ENCODE results near the gene KRTAP9-9. TPM values are rescaled to one million over a fixed set of nuclear protein-coding genes. Genes with fewer than 3 reads are reported as not detected.
"Not testable (repeated sequence)": the region's sequence is repeated elsewhere in the genome, so short reads cannot be mapped to it uniquely, and the experiment has no call there.

KRTAP9-9 gene
- polyA plus RNA-seq (ENCODE audit: insufficient read length in 4 of 4) = not detected

DNA sequence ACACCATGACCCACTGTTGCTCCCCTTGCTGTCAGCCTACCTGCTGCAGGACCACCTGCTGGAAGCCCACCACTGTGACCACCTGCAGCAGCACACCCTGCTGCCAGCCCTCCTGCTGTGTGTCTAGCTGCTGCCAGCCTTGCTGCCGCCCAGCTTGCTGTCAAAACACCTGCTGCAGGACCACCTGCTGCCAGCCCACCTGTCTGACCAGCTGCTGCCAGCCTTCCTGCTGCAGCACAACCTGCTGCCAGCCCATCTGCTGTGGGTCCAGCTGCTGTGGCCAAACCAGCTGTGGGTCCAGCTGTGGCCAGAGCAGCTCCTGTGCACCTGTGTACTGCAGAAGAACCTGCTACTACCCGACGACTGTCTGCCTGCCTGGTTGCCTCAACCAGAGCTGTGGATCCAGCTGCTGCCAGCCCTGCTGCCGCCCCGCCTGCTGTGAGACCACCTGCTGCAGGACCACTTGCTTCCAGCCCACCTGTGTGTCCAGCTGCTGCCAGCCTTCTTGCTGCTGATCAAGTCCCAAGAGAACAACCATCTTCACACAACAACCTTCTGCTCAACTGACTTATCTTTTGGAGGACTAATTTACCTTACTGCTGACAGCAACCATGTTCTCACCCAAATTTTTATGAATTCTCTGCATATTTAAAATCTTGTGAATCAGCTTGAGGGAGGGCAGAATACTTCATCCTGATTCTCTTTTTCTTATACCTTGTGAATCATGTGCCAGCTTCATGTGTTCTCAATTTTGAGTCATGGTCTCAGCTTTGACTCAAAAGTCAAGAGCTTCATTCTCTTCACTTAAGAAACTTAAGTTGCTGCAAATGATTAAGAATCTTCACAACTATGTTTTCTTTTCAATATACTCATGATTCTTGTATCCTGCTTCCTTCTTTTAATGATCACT, at the start of gene KRTAP9-9:
KRTAP9-9 (plus strand) TSS at position 4 of the 910 bp plus-strand sequence.
- DNase-seq (ENCODE audit: low read depth in 4 of 4, low spot score in 2 of 4) = not testable (repeated sequence)

GRCh38 chr17:41211845-41212466, 43.2 kb upstream of the KRTAP9-9 start:
- no peak for DNase-seq (ENCODE audit: low read depth in 4 of 4, low spot score in 2 of 4)

DNA sequence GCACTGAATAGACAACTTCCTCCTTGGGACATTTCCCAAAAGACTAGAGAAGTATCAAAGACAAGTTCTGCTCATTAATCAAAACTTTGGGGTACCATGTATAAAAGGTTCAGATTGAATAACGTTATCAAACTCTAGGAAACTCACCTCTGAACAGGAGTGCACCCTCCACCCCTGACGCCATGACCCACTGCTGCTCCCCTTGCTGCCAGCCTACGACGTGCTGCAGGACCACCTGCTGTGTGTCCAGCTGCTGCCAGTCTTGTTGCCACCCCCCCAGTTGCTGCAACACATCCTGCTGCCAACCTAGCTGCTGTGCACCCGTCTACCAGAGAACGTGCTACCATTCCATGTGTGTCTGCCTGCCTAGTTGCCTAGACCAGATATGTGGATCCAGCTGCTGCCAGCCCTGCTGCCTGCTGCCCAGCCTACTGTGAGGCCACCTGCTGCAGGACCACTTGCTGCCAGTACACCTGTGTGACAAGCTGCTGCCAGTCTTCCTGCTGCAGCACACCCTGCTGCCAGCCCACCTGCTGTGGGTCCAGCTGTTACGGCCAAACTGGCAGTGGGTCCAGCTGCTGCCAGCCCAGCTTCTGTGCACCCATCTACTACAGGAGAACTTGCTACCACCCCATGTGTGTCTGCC, 42.5 kb upstream of the KRTAP9-9 start:
- DNase-seq (ENCODE audit: low read depth in 4 of 4, low spot score in 2 of 4) = no peak

DNA sequence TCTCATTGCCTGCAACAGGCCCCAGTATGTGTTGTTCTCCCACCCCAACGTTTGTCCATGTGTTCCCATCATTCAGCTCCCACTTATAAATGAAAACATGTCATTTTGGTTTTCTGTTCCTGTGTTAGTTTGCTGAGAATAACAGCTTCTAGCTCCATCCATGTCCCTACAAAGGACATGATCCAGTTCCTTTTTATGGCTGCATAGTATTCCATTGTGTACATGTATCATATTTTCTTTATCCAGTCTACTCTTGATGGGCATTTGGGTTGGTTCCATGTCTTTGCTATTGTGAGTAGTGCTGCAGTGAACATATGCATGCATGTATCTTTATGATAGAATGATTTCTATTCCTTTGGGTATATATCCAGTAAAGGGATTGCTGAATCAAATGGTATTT, 39.5 kb upstream of the KRTAP9-9 start:
- DNase-seq (ENCODE audit: low read depth in 4 of 4, low spot score in 2 of 4) = no peak

DNA sequence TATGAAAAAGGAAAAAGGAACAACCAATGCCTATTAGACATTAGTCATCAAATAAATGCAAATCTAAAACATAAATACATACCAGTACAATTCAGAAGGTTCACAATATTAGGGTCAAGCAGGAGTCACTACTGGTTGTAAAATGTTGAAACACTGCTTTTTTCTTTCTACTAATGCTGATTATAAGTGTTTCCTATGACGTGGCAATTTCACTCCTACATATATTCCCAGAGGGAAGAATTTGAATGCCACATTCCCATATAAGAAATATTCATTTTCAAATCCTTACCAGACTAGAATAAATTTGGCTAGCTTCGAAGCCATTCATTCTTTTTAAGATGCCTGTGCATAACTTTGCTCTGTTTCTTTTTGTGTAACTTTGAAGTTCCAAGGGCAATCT, 31.4 kb upstream of the KRTAP9-9 start:
- no peak for DNase-seq (ENCODE audit: low read depth in 4 of 4, low spot score in 2 of 4)

DNA sequence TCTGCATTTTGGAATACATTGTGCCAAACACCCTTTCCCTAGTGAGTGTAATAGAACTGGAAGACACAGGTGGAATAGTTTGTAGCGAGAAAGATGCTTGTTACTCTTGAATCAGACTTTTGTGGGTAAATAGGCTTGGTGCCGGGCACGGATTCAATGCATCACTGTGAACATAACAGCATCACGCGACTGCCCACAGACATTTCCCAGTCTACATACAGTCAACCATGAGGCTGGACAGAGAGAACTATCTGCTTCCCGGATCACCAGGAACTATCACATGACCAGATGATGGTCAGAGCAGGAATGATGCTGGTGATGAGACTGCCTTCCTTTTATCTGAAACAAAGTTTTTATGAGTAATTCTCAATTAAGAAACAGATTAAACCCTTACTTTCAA, 29.1 kb upstream of the KRTAP9-9 start:
- DNase-seq (ENCODE audit: low read depth in 4 of 4, low spot score in 2 of 4) = no peak

GRCh38 chr17:41226598-41227095, 28.5 kb upstream of the KRTAP9-9 start, which contains the start of gene KRTAP9-2:
KRTAP9-2 (plus strand) TSS chr17:41226648; CDS start chr17:41226655, 7 bp downstream.
- DNase-seq (ENCODE audit: low read depth in 4 of 4, low spot score in 2 of 4) = not testable (repeated sequence)

GRCh38 chr17:41230094-41230493, 25.1 kb upstream of the KRTAP9-9 start:
- DNase-seq (ENCODE audit: low read depth in 4 of 4, low spot score in 2 of 4) = no peak

- no peak for DNase-seq (ENCODE audit: low read depth in 4 of 4, low spot score in 2 of 4)
Measured at GRCh38 chr17:41231731-41232130, 23.5 kb upstream of the KRTAP9-9 start.

- DNase-seq (ENCODE audit: low read depth in 4 of 4, low spot score in 2 of 4) = not testable (repeated sequence)
Measured at GRCh38 chr17:41232399-41233105, 22.6 kb upstream of the KRTAP9-9 start, which contains the start of gene KRTAP9-3. KRTAP9-3 (plus strand) TSS chr17:41232449; CDS start chr17:41232502, 53 bp downstream.

DNA sequence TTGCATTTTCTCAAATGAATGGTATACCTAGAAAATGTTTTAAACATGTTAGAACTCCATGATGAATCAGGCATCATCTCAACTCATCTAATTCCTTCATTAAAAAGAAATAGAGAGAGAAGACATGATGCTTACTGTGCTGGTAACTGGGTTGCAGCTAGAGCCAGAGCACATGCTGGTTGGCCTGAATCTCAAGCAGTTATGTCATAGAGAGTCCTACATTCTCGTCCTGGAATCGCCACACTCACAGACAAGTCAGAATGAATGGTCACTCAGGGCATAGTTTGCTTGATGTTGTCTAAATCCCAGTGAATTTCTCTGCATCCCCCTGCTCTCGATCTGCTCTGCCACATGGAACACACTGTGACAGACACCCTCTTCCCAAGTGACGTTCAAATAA, 18.1 kb upstream of the KRTAP9-9 start:
- not testable (repeated sequence) for DNase-seq (ENCODE audit: low read depth in 4 of 4, low spot score in 2 of 4)

DNA sequence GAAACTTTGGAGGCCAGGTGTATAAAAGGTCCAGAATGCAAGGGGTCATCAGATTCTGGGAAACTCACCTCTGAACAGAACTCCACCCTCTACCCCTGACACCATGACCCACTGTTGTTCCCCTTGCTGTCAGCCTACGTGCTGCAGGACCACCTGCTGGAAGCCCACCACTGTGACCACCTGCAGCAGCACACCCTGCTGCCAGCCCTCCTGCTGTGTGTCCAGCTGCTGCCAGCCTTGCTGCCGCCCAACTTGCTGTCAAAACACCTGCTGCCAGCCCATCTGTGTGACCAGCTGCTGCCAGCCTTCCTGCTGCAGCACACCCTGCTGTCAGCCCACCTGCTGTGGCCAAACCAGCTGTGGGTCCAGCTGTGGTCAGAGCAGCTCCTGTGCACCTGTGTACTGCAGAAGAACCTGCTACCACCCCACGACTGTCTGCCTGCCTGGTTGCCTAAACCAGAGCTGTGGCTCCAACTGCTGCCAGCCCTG, 17.2 kb upstream of the KRTAP9-9 start, which contains the start of gene KRTAP9-8:
KRTAP9-8 (plus strand) TSS at position 51 of the 489 bp plus-strand sequence; CDS start at position 104, 53 bp downstream.
- DNase-seq (ENCODE audit: low read depth in 4 of 4, low spot score in 2 of 4) = not testable (repeated sequence)

DNA sequence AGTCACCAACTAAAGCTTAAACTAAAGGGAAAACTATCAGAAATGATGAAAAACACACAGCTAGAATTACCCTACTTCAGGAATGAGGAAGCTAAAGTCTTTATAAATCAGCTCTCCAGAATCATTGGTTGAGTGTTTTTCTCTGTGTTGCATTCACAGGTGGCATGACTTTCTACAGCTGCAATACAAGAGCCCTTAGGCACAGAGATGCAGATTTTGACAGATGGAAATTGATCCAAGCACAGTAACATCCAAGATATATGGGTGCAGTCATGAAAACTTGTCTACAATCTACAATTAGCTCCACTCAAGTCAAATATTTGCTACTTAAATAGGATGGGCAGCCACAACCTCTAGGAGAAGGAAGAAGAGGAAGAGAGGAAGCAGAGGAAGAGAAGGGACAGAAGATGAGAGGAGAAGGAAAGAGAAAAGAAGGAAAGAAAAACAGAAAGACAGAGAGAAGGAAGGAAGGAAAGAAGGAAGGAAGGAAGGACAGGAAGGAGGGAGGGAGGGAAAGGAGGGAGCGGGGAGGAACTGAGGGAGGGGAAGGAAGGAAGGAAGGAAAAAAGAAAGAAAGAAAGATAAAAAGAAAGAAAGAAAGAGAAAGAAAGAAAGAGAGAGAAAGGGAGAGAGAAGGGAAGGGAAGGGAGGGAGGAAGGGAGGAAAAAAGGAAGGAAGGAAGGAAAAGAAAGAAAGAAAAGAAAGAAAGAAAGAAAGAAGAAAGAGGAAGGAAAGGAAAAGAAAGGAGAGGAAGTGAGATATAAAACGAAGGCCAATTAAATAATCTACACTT, 8.0 kb upstream of the KRTAP9-9 start:
- DNase-seq (ENCODE audit: low read depth in 4 of 4, low spot score in 2 of 4) = not testable (repeated sequence)

- DNase-seq (ENCODE audit: low read depth in 4 of 4, low spot score in 2 of 4) = not testable (repeated sequence)
Measured at GRCh38 chr17:41249637-41250240, 5.4 kb upstream of the KRTAP9-9 start, which contains the start of gene KRTAP9-4. KRTAP9-4 (plus strand) TSS chr17:41249687; CDS start chr17:41249721, 34 bp downstream.

GRCh38 chr17:41251261-41251660, 3.9 kb upstream of the KRTAP9-9 start:
- no peak for DNase-seq (ENCODE audit: low read depth in 4 of 4, low spot score in 2 of 4)

DNA sequence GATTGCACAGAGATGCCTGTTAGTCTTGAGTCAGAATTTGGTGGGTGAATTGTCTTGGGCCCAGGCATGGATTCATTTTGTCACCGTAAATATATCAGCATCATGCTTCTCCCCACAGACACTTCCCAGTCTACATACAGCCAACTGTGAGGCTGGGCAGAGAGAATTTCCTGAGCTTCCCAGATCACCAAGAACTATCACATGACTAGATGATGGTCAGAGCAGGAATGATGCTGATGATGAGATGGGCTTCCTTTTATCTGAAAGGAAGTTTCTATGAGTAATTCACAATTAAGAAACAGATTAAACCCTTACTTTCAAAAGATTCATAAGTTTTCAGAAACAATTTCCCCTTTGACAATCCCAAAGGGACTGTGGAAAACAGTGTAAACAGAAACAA, 323 bp upstream of the KRTAP9-9 start:
- DNase-seq (ENCODE audit: low read depth in 4 of 4, low spot score in 2 of 4) = no peak

DNA sequence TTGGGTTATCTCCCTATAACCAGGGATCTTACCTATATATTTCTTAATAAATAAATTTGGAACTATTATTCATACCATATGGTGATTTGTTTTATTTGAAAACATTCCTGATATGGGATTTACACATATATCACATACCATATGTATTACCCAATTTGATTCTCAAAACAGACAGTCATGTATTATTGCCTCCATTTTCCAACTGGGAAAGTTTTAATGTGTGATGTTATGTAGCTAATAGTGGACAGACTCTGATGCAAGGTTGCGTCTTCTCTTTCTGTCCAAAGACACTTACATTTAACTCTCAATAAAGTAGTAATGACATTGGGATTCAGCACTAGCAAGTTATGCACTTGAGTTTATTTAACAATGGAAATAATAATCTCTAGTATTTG, 1.1 kb downstream of the KRTAP9-9 start:
- no peak for DNase-seq (ENCODE audit: low read depth in 4 of 4, low spot score in 2 of 4)

DNA sequence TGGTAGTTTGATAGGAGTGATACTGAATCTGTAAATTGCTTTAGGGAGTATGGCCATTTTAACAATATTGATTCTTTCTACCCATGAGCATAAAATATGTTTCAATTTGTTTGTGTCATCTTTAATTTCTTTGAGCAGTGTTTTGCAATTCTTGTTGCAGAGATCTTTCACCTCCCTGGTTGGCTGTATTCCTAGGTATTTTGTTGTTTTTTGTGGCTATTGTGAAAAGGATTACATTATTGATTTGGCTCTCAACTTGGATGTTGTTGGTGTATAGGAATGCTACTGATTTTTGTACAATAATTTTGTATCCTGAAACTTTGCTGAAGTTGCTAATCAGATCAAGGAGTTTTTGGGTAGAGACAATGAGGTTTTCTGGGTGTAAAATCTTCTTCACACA, 3.2 kb downstream of the KRTAP9-9 start:
- no peak for DNase-seq (ENCODE audit: low read depth in 4 of 4, low spot score in 2 of 4)

DNA sequence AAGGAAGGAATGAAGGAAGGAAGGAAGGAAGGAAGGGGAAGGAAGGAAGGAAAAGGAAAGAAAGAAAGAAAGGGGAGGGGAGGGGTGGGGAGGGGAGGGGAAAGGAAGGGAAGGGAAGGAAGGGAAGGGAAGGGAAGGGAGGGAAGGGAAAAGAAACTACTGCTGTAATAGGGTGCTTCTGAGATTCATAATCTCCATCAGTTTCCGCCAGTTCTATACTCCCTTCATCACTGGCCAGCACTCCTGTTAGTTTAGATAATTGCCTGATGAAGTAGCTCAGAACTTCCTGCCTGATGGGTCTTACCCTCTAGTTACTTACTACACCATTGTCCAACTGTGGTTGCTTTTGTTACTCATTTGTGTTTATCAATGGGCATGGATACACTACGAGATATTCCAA, 8.0 kb downstream of the KRTAP9-9 start:
- no peak for DNase-seq (ENCODE audit: low read depth in 4 of 4, low spot score in 2 of 4)

Data from left renal cortex interstitium (tissue), 4 donors.